ENCODE results near the gene SP5.

SP5 gene

GRCh38 chr2:170737821-170738220, 22.7 kb downstream of the SP5 start:
- ChIA-PET POLR2A (no interaction called here), CTCF (interaction anchor here (0.9 to 1.3 kb wide), 2 partner anchors 11 kb away, joined by 3 to 4 read pairs; no protein-coding TSS in a partner anchor)
- no peak for DNase-seq (ENCODE audit: extremely low spot score)

DNA sequence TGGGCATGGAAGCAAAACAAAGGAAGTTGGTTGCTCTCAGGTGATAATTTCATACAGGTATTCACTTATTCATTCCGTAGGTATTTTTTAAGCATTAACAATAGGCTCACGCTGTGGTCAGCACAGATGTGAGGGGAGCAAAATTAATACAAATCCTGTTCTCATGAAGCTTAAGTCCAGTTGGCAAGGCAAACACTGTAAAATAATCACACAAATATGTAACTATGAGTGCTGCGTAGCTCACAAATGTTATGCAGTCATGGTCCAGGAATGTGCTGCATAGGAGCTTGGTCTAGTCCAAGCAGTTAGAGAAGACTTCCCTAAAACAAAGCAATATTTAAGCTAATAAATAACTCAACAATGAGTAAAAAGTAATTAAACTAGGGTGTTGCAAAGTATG, 23.9 kb downstream of the SP5 start:
- CTCF ChIA-PET = interaction anchor here (1.1 kb wide), 1 partner anchor 12 kb away, joined by 3 read pairs; no protein-coding TSS in a partner anchor
- POLR2A ChIA-PET = no interaction called here
- no peak for DNase-seq (ENCODE audit: extremely low spot score)
- TF ChIP-seq CTCF (IDR thresholded peaks at IDR 0.05; ENCODE audit: control extremely low read depth, extremely low read depth, low read depth, missing control alignments) = no peak

More at GRCh38 chr2:170737821-170738220, 22.7 kb downstream of the SP5 start:
- TF ChIP-seq CTCF (IDR thresholded peaks at IDR 0.05; ENCODE audit: control extremely low read depth, extremely low read depth, low read depth, missing control alignments) = no peak

DNA sequence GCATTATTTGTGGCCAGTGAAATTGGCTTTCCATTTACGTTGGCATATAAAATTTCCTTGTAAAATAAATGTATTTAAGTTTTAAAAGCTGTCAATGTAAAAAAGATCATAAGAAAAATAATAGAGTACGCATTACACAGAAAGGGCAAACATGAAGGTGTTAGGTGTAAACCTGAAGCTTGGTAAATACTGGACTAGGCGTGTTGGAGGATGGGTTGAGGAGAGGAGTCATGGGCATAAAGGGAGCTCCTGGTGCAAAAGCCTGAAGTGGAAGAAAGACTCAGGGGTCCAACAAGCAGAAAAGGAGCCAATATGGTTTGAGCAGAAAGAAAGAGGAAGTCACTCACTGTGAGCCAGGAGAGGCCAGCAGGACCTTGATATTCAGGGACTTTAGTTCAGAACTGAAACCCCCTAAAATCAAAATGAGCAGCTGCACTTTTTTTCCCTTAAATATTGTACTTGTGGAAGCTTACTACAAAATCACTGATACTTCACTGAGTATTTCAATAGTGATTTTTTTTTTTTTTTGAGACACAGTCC, 24.4 kb downstream of the SP5 start:
- POLR2A ChIA-PET = no interaction called here
- CTCF ChIA-PET = interaction anchor here (1.1 kb wide), 1 partner anchor 11 kb away, joined by 3 read pairs; no protein-coding TSS in a partner anchor
- TF ChIP-seq CTCF (IDR thresholded peaks at IDR 0.05; ENCODE audit: control extremely low read depth, extremely low read depth, low read depth, missing control alignments) = no peak
- no peak for DNase-seq (ENCODE audit: extremely low spot score)

- TF ChIP-seq CTCF (IDR thresholded peaks at IDR 0.05; ENCODE audit: control extremely low read depth, extremely low read depth, low read depth, missing control alignments) = no peak
- DNase-seq (ENCODE audit: extremely low spot score) = no peak
- ChIA-PET POLR2A (no interaction called here), CTCF (interaction anchor here (0.6 kb wide), 1 partner anchor 659 kb away, joined by 3 read pairs; no protein-coding TSS in a partner anchor)
These were observed 25.5 kb downstream of the SP5 start for GRCh38 chr2:170740660-170741059.

DNA sequence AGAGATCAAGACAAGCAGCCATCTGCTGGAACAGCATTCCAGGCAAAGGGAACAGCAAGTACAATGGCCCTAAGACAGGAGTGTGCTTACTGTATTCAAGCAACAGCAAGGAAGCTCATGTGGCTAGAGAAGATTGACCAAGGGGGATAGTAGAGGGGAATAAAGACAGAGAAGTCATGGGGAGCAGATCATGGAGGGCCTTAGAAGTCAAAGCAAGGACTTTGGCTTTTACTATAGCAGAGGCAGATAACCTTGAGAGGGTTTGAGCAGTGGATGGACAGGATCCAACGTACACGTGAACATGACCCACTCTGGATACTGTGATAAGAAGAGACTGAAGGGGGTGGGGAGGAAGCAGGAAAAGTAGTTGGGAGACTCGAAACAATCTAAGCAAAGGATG, 26.9 kb downstream of the SP5 start:
- ChIA-PET POLR2A (no interaction called here), CTCF (no interaction called here)

GRCh38 chr2:170742896-170743529, 27.9 kb downstream of the SP5 start:
- DNase-seq (ENCODE audit: extremely low spot score) = no peak
- CTCF ChIA-PET = no interaction called here
- POLR2A ChIA-PET = no interaction called here
- TF ChIP-seq CTCF (IDR thresholded peaks at IDR 0.05; ENCODE audit: control extremely low read depth, extremely low read depth, low read depth, missing control alignments) = no peak

More for the DNA sequence above, 26.9 kb downstream of the SP5 start:
- TF ChIP-seq CTCF (IDR thresholded peaks at IDR 0.05; ENCODE audit: control extremely low read depth, extremely low read depth, low read depth, missing control alignments) = no peak
- DNase-seq (ENCODE audit: extremely low spot score) = no peak

All from GM10248 (cell line).